ENCODE measurements around the gene GRB2. TPM values are rescaled to one million over a fixed set of nuclear protein-coding genes. Genes with fewer than 3 reads are reported as not detected.

Gene GRB2
- total RNA-seq, 1 donor from 2014 or later, result 74.6 TPM

DNA sequence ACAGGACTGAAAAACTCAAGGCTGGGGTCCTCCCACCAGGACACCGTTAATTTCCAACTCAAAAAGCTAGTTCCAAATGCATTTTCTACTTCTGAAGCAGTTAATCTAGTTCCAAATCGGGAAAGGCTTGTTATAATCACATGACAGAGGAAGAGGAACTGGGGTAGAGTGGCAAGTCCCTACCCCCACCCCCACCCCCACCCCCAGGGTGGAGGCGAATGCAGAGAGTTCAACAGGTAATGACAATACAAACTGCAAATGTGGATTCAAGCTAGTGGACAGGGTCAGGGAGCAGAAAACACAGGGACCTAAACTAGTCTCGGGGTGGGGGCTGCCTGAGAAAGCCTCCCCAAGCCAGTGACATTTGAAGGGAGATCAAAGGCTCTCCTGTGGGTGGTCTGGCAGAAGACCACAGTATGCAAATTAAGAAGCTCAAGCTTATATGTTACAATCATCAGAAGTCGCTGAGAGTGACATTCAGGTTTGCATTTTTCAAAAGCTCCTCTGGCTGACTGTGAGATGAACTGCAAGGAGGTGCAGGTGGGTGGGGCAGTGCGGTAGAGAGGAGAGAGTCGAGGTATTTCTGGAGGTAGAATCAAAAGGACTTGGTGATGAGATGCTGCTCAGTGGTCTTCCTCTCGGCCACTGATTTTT lies 59.8 kb downstream of the GRB2 start:
- H3K36me3 ChIP-seq (ENCODE audit: control insufficient read depth in 3 of 3, insufficient read depth in 3 of 3, low read length in 3 of 3), result peaks cover 0 to 2% (median 0%) of the 10 kb centered on the region in 3 donors
- H3K4me3 ChIP-seq (ENCODE audit: low read length in 3 of 3), result no peak overlapping the region
- H3K9me3 ChIP-seq (ENCODE audit: control insufficient read depth in 3 of 3, low read length in 3 of 3), result no peaks in the 10 kb centered on the region
- H3K27me3 ChIP-seq (ENCODE audit: control insufficient read depth in 3 of 3, insufficient read depth in 3 of 3, low read length in 3 of 3), result no peaks in the 10 kb centered on the region
- H3K9ac ChIP-seq (ENCODE audit: low read depth in 1 of 3, low read length in 3 of 3), result no peak overlapping the region
- peaks cover 26 to 38% (median 27%) of the 10 kb centered on the region in 3 donors for H3K4me1 ChIP-seq (ENCODE audit: control insufficient read depth in 3 of 3, insufficient read depth in 3 of 3, low read length in 3 of 3)
- no peak overlapping the region for H3K27ac ChIP-seq (ENCODE audit: low read depth, low read length)

DNA sequence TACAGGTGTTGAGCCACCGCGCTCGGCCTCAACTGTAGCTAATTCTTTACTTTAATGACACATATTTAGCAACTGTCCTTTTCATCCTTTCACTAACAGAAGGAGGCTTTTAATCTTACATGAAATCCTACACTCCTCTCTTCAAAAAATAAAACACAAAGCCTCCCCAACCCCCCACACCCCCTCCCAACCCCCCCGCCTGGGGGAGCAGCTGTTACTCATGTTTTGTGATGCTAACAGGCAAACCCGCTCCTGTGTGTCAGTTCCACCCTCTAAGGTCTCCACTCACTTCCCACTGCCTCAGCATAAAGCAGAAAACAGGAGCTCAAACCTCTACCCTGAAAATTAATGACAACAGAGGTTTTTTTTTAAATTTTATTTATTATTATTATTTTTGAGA lies 60.8 kb downstream of the GRB2 start:
- Histone ChIP-seq H3K9me3 (ENCODE audit: control insufficient read depth in 3 of 3, low read length in 3 of 3) (no peaks in the 10 kb centered on the region), H3K9ac (ENCODE audit: low read depth in 1 of 3, low read length in 3 of 3) (no peak overlapping the region), H3K4me3 (ENCODE audit: low read length in 3 of 3) (no peak overlapping the region), H3K27me3 (ENCODE audit: control insufficient read depth in 3 of 3, insufficient read depth in 3 of 3, low read length in 3 of 3) (no peaks in the 10 kb centered on the region), H3K4me1 (ENCODE audit: control insufficient read depth in 3 of 3, insufficient read depth in 3 of 3, low read length in 3 of 3) (peaks cover 26 to 38% (median 27%) of the 10 kb centered on the region in 3 donors), H3K27ac (ENCODE audit: low read depth, low read length) (no peak overlapping the region), H3K36me3 (ENCODE audit: control insufficient read depth in 3 of 3, insufficient read depth in 3 of 3, low read length in 3 of 3) (peaks cover 0 to 2% (median 0%) of the 10 kb centered on the region in 3 donors)

DNA sequence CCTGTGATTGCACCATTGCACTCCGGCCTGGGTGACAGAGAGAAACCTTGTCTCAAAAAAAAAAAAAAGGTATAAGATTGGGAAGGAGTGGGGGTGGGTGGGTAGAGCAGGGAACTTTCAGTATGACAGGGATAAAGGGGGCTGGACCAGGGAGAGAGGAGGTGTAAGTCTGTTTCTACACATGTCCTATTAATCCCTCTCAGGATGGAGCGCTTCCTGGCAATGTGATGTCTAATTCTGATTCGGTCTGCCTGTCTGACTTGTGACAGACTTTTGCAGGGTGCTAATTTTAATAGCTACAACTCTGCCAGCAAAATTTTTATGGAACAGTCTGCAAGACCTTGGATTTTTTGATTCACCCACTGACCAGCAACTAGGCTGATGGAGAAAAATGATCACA lies 62.5 kb downstream of the GRB2 start:
- Histone ChIP-seq H3K4me1 (ENCODE audit: control insufficient read depth in 3 of 3, insufficient read depth in 3 of 3, low read length in 3 of 3) (peaks cover 26 to 27% (median 27%) of the 10 kb centered on the region in 3 donors), H3K9ac (ENCODE audit: low read depth in 1 of 3, low read length in 3 of 3) (no peak overlapping the region), H3K36me3 (ENCODE audit: control insufficient read depth in 3 of 3, insufficient read depth in 3 of 3, low read length in 3 of 3) (peaks cover 0 to 2% (median 0%) of the 10 kb centered on the region in 3 donors), H3K27me3 (ENCODE audit: control insufficient read depth in 3 of 3, insufficient read depth in 3 of 3, low read length in 3 of 3) (no peaks in the 10 kb centered on the region), H3K27ac (ENCODE audit: low read depth, low read length) (no peak overlapping the region), H3K9me3 (ENCODE audit: control insufficient read depth in 3 of 3, low read length in 3 of 3) (no peaks in the 10 kb centered on the region), H3K4me3 (ENCODE audit: low read length in 3 of 3) (no peak overlapping the region)

DNA sequence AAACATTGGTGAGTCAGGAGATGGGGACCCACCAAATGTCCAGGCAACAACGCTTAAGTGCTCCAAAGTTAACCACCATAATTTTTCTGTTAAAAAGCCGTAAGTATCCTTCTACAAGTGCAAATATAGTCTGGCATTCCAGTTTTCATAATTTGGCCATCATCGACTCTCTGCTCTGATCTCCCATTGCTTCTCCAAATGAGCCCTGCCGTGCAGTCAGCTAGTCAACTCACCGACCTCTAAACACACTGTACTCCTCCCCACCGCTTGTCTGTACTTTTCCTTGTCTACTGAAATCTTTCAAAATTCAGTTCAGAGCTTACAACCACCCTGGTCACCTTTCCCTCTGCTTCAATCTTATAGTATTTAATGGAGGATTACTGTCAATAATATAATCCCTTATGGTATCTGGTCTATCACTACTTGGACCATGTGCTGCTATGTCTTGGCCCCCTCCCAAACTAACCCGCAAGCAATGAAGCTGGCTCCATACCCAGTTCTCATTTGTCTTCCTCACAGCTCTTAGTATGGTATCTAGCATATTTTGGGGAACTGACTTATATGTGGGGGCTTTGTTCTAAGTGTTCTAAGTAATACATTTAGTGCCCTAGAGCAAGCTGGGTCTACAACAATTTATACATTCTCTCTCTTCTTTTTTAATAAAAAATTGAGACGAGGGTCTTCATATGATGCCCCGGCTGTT lies 63.5 kb downstream of the GRB2 start:
- Histone ChIP-seq H3K36me3 (ENCODE audit: control insufficient read depth in 3 of 3, insufficient read depth in 3 of 3, low read length in 3 of 3) (no peaks in the 10 kb centered on the region), H3K9me3 (ENCODE audit: control insufficient read depth in 3 of 3, low read length in 3 of 3) (no peaks in the 10 kb centered on the region), H3K4me1 (ENCODE audit: control insufficient read depth in 3 of 3, insufficient read depth in 3 of 3, low read length in 3 of 3) (peaks cover 18 to 20% (median 19%) of the 10 kb centered on the region in 3 donors), H3K27ac (ENCODE audit: low read depth, low read length) (no peak overlapping the region), H3K4me3 (ENCODE audit: low read length in 3 of 3) (no peak overlapping the region), H3K27me3 (ENCODE audit: control insufficient read depth in 3 of 3, insufficient read depth in 3 of 3, low read length in 3 of 3) (no peaks in the 10 kb centered on the region), H3K9ac (ENCODE audit: low read depth in 1 of 3, low read length in 3 of 3) (no peak overlapping the region)

DNA sequence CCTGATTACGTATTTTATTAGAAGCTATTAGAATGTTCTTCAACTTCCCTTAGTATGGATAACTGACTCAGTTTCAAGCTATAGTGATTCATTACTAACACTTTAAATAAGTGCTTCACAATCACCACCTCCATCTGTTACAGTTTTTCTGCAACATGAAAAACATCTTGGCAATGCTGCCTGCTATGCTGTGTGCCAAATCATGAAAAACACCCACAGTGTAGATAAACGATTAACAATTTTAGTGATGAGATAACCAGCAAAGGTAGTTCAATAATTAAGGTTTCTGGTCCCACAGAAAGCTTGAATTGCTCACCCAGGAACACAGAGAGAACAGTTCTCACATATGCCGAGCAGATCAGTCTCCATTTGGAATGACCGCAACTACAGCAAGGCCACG lies 64.8 kb downstream of the GRB2 start:
- H3K9me3 ChIP-seq (ENCODE audit: control insufficient read depth in 3 of 3, low read length in 3 of 3), result no peaks in the 10 kb centered on the region
- no peak overlapping the region for H3K4me3 ChIP-seq (ENCODE audit: low read length in 3 of 3)
- H3K27me3 ChIP-seq (ENCODE audit: control insufficient read depth in 3 of 3, insufficient read depth in 3 of 3, low read length in 3 of 3), result no peaks in the 10 kb centered on the region
- no peak overlapping the region for H3K9ac ChIP-seq (ENCODE audit: low read depth in 1 of 3, low read length in 3 of 3)
- H3K36me3 ChIP-seq (ENCODE audit: control insufficient read depth in 3 of 3, insufficient read depth in 3 of 3, low read length in 3 of 3), result no peaks in the 10 kb centered on the region
- H3K4me1 ChIP-seq (ENCODE audit: control insufficient read depth in 3 of 3, insufficient read depth in 3 of 3, low read length in 3 of 3), result peaks cover 11 to 14% (median 12%) of the 10 kb centered on the region in 3 donors
- no peak overlapping the region for H3K27ac ChIP-seq (ENCODE audit: low read depth, low read length)

DNA sequence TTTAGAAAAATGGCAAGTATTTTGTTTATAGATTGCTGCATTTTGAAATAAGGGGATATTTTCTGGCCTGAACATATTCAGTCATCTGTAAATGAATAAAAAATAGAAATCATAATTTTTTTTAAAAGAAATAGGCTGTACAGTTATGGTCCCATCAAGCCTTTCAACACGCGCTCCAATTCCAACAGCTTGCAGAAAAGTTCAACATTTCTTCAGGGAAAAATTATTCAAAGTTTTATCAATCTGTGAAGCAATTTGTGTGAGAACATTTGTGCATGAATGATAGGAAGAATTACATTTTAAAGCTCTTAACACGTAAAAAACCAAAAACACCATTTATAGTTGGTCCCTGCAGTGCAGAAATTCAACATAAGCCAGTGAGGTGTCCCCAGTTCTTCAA lies 65.5 kb downstream of the GRB2 start:
- Histone ChIP-seq H3K9me3 (ENCODE audit: control insufficient read depth in 3 of 3, low read length in 3 of 3) (no peaks in the 10 kb centered on the region), H3K4me1 (ENCODE audit: control insufficient read depth in 3 of 3, insufficient read depth in 3 of 3, low read length in 3 of 3) (peaks cover 10 to 14% (median 11%) of the 10 kb centered on the region in 3 donors), H3K4me3 (ENCODE audit: low read length in 3 of 3) (no peak overlapping the region), H3K27me3 (ENCODE audit: control insufficient read depth in 3 of 3, insufficient read depth in 3 of 3, low read length in 3 of 3) (no peaks in the 10 kb centered on the region), H3K27ac (ENCODE audit: low read depth, low read length) (no peak overlapping the region), H3K9ac (ENCODE audit: low read depth in 1 of 3, low read length in 3 of 3) (no peak overlapping the region), H3K36me3 (ENCODE audit: control insufficient read depth in 3 of 3, insufficient read depth in 3 of 3, low read length in 3 of 3) (no peaks in the 10 kb centered on the region)

DNA sequence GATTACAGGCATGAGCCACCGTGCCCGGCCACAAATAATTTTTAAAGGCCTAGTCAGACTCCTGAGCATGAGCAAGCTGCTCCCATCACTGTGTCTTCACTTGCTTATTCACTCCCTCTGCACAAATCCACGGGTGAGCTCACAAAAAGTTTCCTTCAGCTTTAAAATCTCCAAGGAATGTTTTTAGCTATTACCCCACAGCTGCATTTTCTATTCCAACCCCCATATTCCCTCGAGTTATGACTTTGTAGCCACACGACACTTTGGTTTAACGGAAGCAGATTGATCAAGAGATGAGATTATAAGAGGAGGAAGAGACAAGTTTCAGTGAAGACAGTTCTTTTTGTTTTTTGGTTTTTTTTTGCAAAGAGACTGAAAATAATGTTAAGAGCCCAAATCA lies 67.1 kb downstream of the GRB2 start:
- no peaks in the 10 kb centered on the region for H3K36me3 ChIP-seq (ENCODE audit: control insufficient read depth in 3 of 3, insufficient read depth in 3 of 3, low read length in 3 of 3)
- H3K9ac ChIP-seq (ENCODE audit: low read depth in 1 of 3, low read length in 3 of 3), result no peak overlapping the region
- H3K27ac ChIP-seq (ENCODE audit: low read depth, low read length), result no peak overlapping the region
- H3K9me3 ChIP-seq (ENCODE audit: control insufficient read depth in 3 of 3, low read length in 3 of 3), result no peaks in the 10 kb centered on the region
- H3K27me3 ChIP-seq (ENCODE audit: control insufficient read depth in 3 of 3, insufficient read depth in 3 of 3, low read length in 3 of 3), result no peaks in the 10 kb centered on the region
- no peak overlapping the region for H3K4me3 ChIP-seq (ENCODE audit: low read length in 3 of 3)
- H3K4me1 ChIP-seq (ENCODE audit: control insufficient read depth in 3 of 3, insufficient read depth in 3 of 3, low read length in 3 of 3), result peaks cover 4 to 7% (median 6%) of the 10 kb centered on the region in 3 donors

DNA sequence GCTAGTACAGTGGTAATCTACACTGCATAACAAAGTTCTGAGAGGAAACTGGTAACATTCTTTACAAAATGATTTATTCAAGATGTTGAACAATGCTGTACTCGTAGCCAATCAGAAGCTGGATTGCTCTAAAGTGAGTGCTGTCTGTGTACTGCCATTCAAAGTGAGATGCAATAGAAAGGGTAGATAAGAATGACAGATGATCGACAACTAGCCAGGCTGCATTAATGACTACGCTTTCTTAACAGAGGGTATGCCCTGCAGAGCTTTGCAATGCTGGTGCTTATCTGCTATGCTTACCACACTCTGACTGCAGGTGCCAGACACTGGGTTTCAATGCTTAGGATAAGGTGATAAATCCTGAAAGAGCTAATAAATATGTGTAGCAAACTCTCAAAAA lies 70.2 kb downstream of the GRB2 start:
- Histone ChIP-seq H3K27ac (ENCODE audit: low read depth, low read length) (no peak overlapping the region), H3K4me3 (ENCODE audit: low read length in 3 of 3) (no peak overlapping the region), H3K9me3 (ENCODE audit: control insufficient read depth in 3 of 3, low read length in 3 of 3) (no peaks in the 10 kb centered on the region), H3K27me3 (ENCODE audit: control insufficient read depth in 3 of 3, insufficient read depth in 3 of 3, low read length in 3 of 3) (no peaks in the 10 kb centered on the region), H3K4me1 (ENCODE audit: control insufficient read depth in 3 of 3, insufficient read depth in 3 of 3, low read length in 3 of 3) (peaks cover 0 to 5% (median 2%) of the 10 kb centered on the region in 3 donors), H3K36me3 (ENCODE audit: control insufficient read depth in 3 of 3, insufficient read depth in 3 of 3, low read length in 3 of 3) (peaks cover 0 to 7% (median 4%) of the 10 kb centered on the region in 3 donors), H3K9ac (ENCODE audit: low read depth in 1 of 3, low read length in 3 of 3) (no peak overlapping the region)

DNA sequence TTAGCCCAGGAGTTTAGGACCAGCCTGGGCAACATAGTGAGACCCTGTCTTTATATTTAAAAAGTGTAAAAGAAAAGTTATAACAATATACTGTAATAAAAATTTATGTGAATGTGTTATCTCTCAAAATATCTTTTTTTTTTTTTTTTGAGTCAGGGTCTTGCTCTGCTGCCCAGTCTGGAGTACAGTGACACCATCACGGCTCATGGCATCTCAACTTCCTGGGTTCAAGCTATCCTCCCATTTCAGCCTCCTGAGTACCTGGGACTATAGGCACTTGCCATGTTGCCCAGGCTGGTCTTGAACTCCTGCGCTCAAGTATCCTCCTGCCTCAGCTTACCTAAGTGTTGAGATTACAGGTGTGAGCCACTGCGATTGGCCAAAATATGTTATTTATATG lies 70.8 kb downstream of the GRB2 start:
- H3K4me3 ChIP-seq (ENCODE audit: low read length in 3 of 3), result no peak overlapping the region
- peaks cover 0 to 5% (median 2%) of the 10 kb centered on the region in 3 donors for H3K4me1 ChIP-seq (ENCODE audit: control insufficient read depth in 3 of 3, insufficient read depth in 3 of 3, low read length in 3 of 3)
- H3K27me3 ChIP-seq (ENCODE audit: control insufficient read depth in 3 of 3, insufficient read depth in 3 of 3, low read length in 3 of 3), result no peaks in the 10 kb centered on the region
- peaks cover 0 to 7% (median 4%) of the 10 kb centered on the region in 3 donors for H3K36me3 ChIP-seq (ENCODE audit: control insufficient read depth in 3 of 3, insufficient read depth in 3 of 3, low read length in 3 of 3)
- H3K9me3 ChIP-seq (ENCODE audit: control insufficient read depth in 3 of 3, low read length in 3 of 3), result no peaks in the 10 kb centered on the region
- no peak overlapping the region for H3K27ac ChIP-seq (ENCODE audit: low read depth, low read length)
- no peak overlapping the region for H3K9ac ChIP-seq (ENCODE audit: low read depth in 1 of 3, low read length in 3 of 3)

DNA sequence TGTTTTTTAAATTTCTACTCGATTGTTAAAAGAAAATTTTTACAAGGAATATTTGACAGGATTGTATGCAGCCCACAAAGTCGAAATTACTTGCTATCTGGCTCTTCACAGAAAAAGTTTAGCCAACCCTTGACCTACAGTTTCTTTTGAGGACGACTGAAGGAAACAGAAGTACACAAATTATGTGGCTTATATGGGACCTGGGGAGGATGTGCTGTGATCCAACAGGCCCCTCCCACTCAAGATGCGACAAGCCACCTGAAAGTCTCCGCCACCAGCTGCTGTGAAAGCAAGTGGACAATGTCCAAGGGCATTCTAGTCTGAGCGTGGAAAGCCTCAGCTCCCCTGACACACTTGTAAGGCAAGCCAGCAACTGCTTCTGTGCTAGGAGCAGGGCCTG lies 73.8 kb downstream of the GRB2 start:
- H3K4me1 ChIP-seq (ENCODE audit: control insufficient read depth in 3 of 3, insufficient read depth in 3 of 3, low read length in 3 of 3), result peaks cover 0 to 5% (median 2%) of the 10 kb centered on the region in 3 donors
- H3K36me3 ChIP-seq (ENCODE audit: control insufficient read depth in 3 of 3, insufficient read depth in 3 of 3, low read length in 3 of 3), result peaks cover 0 to 7% (median 4%) of the 10 kb centered on the region in 3 donors
- H3K4me3 ChIP-seq (ENCODE audit: low read length in 3 of 3), result no peak overlapping the region
- H3K9me3 ChIP-seq (ENCODE audit: control insufficient read depth in 3 of 3, low read length in 3 of 3), result no peaks in the 10 kb centered on the region
- H3K9ac ChIP-seq (ENCODE audit: low read depth in 1 of 3, low read length in 3 of 3), result no peak overlapping the region
- no peak overlapping the region for H3K27ac ChIP-seq (ENCODE audit: low read depth, low read length)
- no peaks in the 10 kb centered on the region for H3K27me3 ChIP-seq (ENCODE audit: control insufficient read depth in 3 of 3, insufficient read depth in 3 of 3, low read length in 3 of 3)
